HG03103 (cell line): ENCODE data around the gene E4F1.

ENCODE experiments used
- ATAC-seq: cut with Tn5 transposase; IDR thresholded peaks from one replicate; pipeline ENCODE4 v1.9.1; 2021; ENCODE audit warnings: low read depth; ENCODE audit not compliant: unreplicated experiment

Gene E4F1

GRCh38 chr16:2223221-2223941 lies at the start of gene E4F1:
TSS of gene E4F1 (plus strand) at chr16:2223591. CDS start at chr16:2223614, 23 bp downstream.
- ATAC-seq = peak; percentile 90

GRCh38 chr16:2173916-2174315 lies 49.5 kb upstream of the E4F1 start:
- no peak for ATAC-seq

GRCh38 chr16:2174396-2175131 lies 48.8 kb upstream of the E4F1 start:
- ATAC-seq = no peak

- no peak for ATAC-seq
Measured at GRCh38 chr16:2175454-2175853, 47.9 kb upstream of the E4F1 start.

- no peak for ATAC-seq
Measured at GRCh38 chr16:2176047-2176446, 47.3 kb upstream of the E4F1 start.

GRCh38 chr16:2177101-2177500 lies 46.3 kb upstream of the E4F1 start:
- ATAC-seq = no peak

GRCh38 chr16:2177561-2177960 lies 45.8 kb upstream of the E4F1 start:
- ATAC-seq = no peak

- ATAC-seq = no peak
Measured at GRCh38 chr16:2178321-2179106, 44.9 kb upstream of the E4F1 start.

GRCh38 chr16:2179107-2179501 lies 44.3 kb upstream of the E4F1 start:
- ATAC-seq = no peak

- no peak for ATAC-seq
Measured at GRCh38 chr16:2179576-2179975, 43.8 kb upstream of the E4F1 start.

- no peak for ATAC-seq
Measured at GRCh38 chr16:2180461-2180860, 42.9 kb upstream of the E4F1 start.

- ATAC-seq = no peak
Measured at GRCh38 chr16:2180962-2181923, 42.1 kb upstream of the E4F1 start.

GRCh38 chr16:2181952-2182351 lies 41.4 kb upstream of the E4F1 start:
- ATAC-seq = no peak

GRCh38 chr16:2183671-2184070 lies 39.7 kb upstream of the E4F1 start:
- no peak for ATAC-seq

- no peak for ATAC-seq
Measured at GRCh38 chr16:2184346-2184745, 39.0 kb upstream of the E4F1 start.

- no peak for ATAC-seq
Measured at GRCh38 chr16:2184962-2185361, 38.4 kb upstream of the E4F1 start.

GRCh38 chr16:2186064-2186463 lies 37.3 kb upstream of the E4F1 start:
- ATAC-seq = no peak

- ATAC-seq = no peak
Measured at GRCh38 chr16:2186505-2186904, 36.9 kb upstream of the E4F1 start.

GRCh38 chr16:2187212-2187611 lies 36.2 kb upstream of the E4F1 start:
- ATAC-seq = no peak

- no peak for ATAC-seq
Measured at GRCh38 chr16:2188395-2188794, 35.0 kb upstream of the E4F1 start.
